Activated B cell treated with CpG ODN at 0.5 μM for 24 hours (primary cell): Measurements from ENCODE around the gene ZNF446. TPM values are rescaled to one million over a fixed set of nuclear protein-coding genes. Genes with fewer than 3 reads are reported as not detected.
A peak's percentile ranks its signal among the peaks of the same experiment; 100 is the strongest.
"Not testable (repeated sequence)": the region's sequence is repeated elsewhere in the genome, so short reads cannot be mapped to it uniquely, and the experiment has no call there.

Experiments
- ATAC-seq: fragments of 200-7000 bp; cut with Tn5 transposase; one replicate; pipeline ENCODE4 v1.10.0; 2021; ENCODE audit warnings: low read depth, mild to moderate bottlenecking, moderate library complexity
- CTCF ChIA-PET: fragments of 350-600 bp; sonication (Branson Sonifier 250); formaldehyde crosslinking; loops from one replicate; lab custom pipeline; 2021; ENCODE audit warnings: antibody characterized with exemption; lab: Charles Lee
- POLR2A ChIA-PET: fragments of 350-600 bp; sonication (Branson Sonifier 250); formaldehyde crosslinking; loops from one replicate; lab custom pipeline; 2021; ENCODE audit warnings: antibody characterized with exemption; lab: Charles Lee
- DNase-seq: peaks from one replicate; pipeline ENCODE4 v3.0.0; 2022
- H3K27ac Mint-ChIP-seq: one replicate; pipeline ENCODE4 v1.8.0; 2020; ENCODE audit warnings: mixed read lengths
- H3K27me3 Mint-ChIP-seq: one replicate; pipeline ENCODE4 v1.8.0; 2021; ENCODE audit warnings: mixed read lengths
- H3K36me3 Mint-ChIP-seq: one replicate; pipeline ENCODE4 v1.8.0; 2021; ENCODE audit warnings: low read depth, mixed read lengths
- H3K4me1 Mint-ChIP-seq: one replicate; pipeline ENCODE4 v1.8.0; 2021; ENCODE audit warnings: mixed read lengths
- H3K4me3 Mint-ChIP-seq: one replicate; pipeline ENCODE4 v1.8.0; 2020; ENCODE audit warnings: mild to moderate bottlenecking, mixed read lengths
- H3K9me3 Mint-ChIP-seq: one replicate; pipeline ENCODE4 v1.8.0; 2020; ENCODE audit warnings: mixed read lengths
- intact Hi-C: fragments of 100-400 bp; cut with micrococcal nuclease; formaldehyde crosslinking; loops from one replicate; pipeline ENCODE4 v1.15.1; 2024
- total RNA-seq: library from RNA; stranded (reverse); gene quantifications from 2 replicates; pipeline ENCODE4 v1.2.3, GENCODE V29; 2022
- TF ChIP-seq, protein P1 (sequence below): fragments of 200-600 bp; IDR thresholded peaks from one replicate; pipeline ENCODE4 v1.8.0; 2022; ENCODE audit warnings: antibody characterized with exemption, mild to moderate bottlenecking

Gene ZNF446
- total RNA-seq, 1 donor from 2014 or later, result 9.6 TPM

DNA sequence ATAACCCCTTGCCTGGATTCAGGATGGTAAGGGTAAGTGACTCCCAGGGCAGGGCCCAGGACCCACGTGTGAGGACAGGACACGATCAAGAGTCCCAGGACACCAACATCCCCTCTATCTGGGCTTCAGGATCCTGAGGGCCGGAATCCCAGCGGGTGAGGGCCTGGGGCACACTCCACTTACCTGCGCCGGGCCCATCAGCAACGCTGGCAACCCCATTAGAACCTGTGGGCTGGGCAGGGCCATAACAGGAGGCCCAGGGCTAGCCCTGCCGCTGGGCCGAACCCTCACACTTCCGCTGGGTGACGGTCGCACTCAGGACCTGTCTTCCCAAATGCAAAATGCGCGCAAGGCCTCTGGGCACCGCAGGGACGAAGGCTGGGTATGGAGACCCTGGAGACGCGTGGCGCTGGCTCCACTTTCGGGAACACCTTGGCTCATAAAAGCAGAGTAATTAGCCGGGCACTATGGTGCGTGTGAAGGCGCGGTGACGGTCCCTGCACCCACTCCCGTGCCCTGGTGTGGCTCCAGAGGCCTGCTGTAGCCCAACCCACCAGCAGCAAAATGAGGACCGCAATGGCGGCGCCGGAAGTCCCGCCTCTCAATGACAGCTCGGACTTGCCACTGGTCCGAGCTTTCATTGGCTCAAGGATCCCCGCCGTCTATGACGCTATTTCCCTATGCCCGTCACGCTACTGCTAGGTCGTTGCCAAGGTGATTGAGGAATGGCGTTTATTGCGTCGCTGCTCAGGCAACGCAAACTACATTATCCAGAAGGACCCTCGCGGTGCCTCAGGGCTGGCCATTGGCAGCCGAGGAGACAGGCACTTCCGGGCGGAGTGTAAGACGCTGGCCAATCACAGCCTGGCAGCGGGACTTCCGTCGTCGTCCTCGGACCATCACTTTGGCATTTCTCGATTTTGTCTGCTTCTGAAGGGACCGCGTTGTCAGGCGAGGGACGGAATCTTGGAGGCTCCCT, 36.3 kb upstream of the ZNF446 start, which contains the start of gene ZNF132:
Gene ZNF132 (minus strand): TSS at position 578 of the 979 bp plus-strand sequence. CDS start 332 bp downstream, at position 246.
- DNase-seq (peak; percentile 88), ATAC-seq (peak; percentile 97)
- TF ChIP-seq, protein P1, sequence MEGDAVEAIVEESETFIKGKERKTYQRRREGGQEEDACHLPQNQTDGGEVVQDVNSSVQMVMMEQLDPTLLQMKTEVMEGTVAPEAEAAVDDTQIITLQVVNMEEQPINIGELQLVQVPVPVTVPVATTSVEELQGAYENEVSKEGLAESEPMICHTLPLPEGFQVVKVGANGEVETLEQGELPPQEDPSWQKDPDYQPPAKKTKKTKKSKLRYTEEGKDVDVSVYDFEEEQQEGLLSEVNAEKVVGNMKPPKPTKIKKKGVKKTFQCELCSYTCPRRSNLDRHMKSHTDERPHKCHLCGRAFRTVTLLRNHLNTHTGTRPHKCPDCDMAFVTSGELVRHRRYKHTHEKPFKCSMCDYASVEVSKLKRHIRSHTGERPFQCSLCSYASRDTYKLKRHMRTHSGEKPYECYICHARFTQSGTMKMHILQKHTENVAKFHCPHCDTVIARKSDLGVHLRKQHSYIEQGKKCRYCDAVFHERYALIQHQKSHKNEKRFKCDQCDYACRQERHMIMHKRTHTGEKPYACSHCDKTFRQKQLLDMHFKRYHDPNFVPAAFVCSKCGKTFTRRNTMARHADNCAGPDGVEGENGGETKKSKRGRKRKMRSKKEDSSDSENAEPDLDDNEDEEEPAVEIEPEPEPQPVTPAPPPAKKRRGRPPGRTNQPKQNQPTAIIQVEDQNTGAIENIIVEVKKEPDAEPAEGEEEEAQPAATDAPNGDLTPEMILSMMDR, result no peak
- intact Hi-C loops, result loop anchor here (1.0 to 2.0 kb wide), 14 partner anchors 11 to 135 kb away; partner anchors contain the start of genes ERVK3-1, MZF1, RPS5 and ZBTB45
- peaks cover 4% of the 10 kb centered on the region for H3K27me3 Mint-ChIP-seq
- H3K4me1 Mint-ChIP-seq, result peaks cover 20% of the 10 kb centered on the region
- H3K4me3 Mint-ChIP-seq, result peak within 1 kb of the TSS; percentile 96
- peak within 1 kb of the TSS; percentile 97 for H3K27ac Mint-ChIP-seq
- peaks cover 42% of the 10 kb centered on the region for H3K9me3 Mint-ChIP-seq
- CTCF ChIA-PET, result interaction anchor here (1.2 kb wide), 1 partner anchor 81 kb away, joined by 4 read pairs; the partner anchor contains the start of gene ZBTB45
- POLR2A ChIA-PET, result interaction anchor here (0.5 to 2.2 kb wide), 24 partner anchors 11 to 694 kb away, joined by 3 to 19 read pairs (median 4); partner anchors contain the start of genes CHMP2A, UBE2M, ZBTB45 and ZNF324B
- H3K36me3 Mint-ChIP-seq, result peaks cover 51% of the 10 kb centered on the region

DNA sequence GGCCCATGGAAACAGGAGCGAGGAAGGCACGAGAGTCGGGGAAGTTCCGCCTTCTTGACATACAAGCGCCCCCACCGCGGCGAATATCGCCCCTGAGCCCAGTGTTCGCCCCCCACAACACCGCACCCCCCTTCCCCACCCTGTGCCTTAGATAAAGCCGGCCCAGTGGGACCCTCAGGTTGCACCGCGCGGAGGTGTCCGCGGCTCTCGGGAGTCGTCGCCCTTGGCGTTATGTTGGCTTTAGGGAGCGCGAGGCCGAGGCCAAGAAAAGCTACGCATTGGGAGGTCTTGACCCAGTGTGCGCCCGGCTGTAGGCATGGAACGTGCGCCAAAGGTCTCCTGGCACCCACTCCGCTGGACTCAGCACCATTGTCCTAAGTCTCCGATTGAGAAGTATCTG, 35.6 kb upstream of the ZNF446 start:
- peak overlapping the region; percentile 97 for H3K27ac Mint-ChIP-seq
- CTCF ChIA-PET, result interaction anchor here (1.2 kb wide), 1 partner anchor 80 kb away, joined by 4 read pairs; the partner anchor contains the start of gene ZBTB45
- DNase-seq, result no peak
- TF ChIP-seq, protein P1, result no peak
- intact Hi-C loops, result loop anchor here (1.0 to 2.0 kb wide), 14 partner anchors 11 to 135 kb away; partner anchors contain the start of genes ERVK3-1, MZF1, RPS5 and ZBTB45
- peak overlapping the region; percentile 96 for H3K4me3 Mint-ChIP-seq
- no peak for ATAC-seq
- POLR2A ChIA-PET, result interaction anchor here (0.6 to 2.2 kb wide), 15 partner anchors 11 to 694 kb away, joined by 3 to 19 read pairs (median 4); partner anchors contain the start of genes UBE2M, ZNF324B, ZNF497 and ZNF584
- H3K4me1 Mint-ChIP-seq, result peaks cover 20% of the 10 kb centered on the region
- H3K9me3 Mint-ChIP-seq, result peaks cover 38% of the 10 kb centered on the region
- peaks cover 44% of the 10 kb centered on the region for H3K36me3 Mint-ChIP-seq
- H3K27me3 Mint-ChIP-seq, result peaks cover 4% of the 10 kb centered on the region

GRCh38 chr19:58442986-58443385, 33.2 kb upstream of the ZNF446 start:
- H3K4me1 Mint-ChIP-seq, result peaks cover 19% of the 10 kb centered on the region
- H3K36me3 Mint-ChIP-seq, result peaks cover 21% of the 10 kb centered on the region
- CTCF ChIA-PET, intact Hi-C loops, H3K27ac Mint-ChIP-seq, H3K4me3 Mint-ChIP-seq, DNase-seq, ATAC-seq: not testable (repeated sequence)
- H3K9me3 Mint-ChIP-seq, result peaks cover 22% of the 10 kb centered on the region
- POLR2A ChIA-PET, result interaction anchor here (0.6 to 1.2 kb wide), 2 partner anchors 34 to 94 kb away, joined by 3 to 4 read pairs; partner anchors contain the start of gene ZNF584
- H3K27me3 Mint-ChIP-seq, result peaks cover 17% of the 10 kb centered on the region

- ATAC-seq, H3K27ac Mint-ChIP-seq, POLR2A ChIA-PET, H3K4me3 Mint-ChIP-seq, DNase-seq, H3K9me3 Mint-ChIP-seq, H3K36me3 Mint-ChIP-seq, CTCF ChIA-PET, intact Hi-C loops: not testable (repeated sequence)
- peaks cover 24% of the 10 kb centered on the region for H3K27me3 Mint-ChIP-seq
- peaks cover 16% of the 10 kb centered on the region for H3K4me1 Mint-ChIP-seq
These were observed 27.3 kb upstream of the ZNF446 start for GRCh38 chr19:58448860-58449259.

GRCh38 chr19:58449980-58450379, 26.2 kb upstream of the ZNF446 start:
- intact Hi-C loops, result loop anchor here (2.0 kb wide), 1 partner anchor 69 kb away; the partner anchor contains the start of gene ZNF837
- H3K36me3 Mint-ChIP-seq, result peaks cover 15% of the 10 kb centered on the region
- DNase-seq, ATAC-seq, H3K4me3 Mint-ChIP-seq, CTCF ChIA-PET, POLR2A ChIA-PET, H3K9me3 Mint-ChIP-seq, H3K27ac Mint-ChIP-seq: not testable (repeated sequence)
- H3K27me3 Mint-ChIP-seq, result peaks cover 19% of the 10 kb centered on the region
- H3K4me1 Mint-ChIP-seq, result peaks cover 16% of the 10 kb centered on the region

DNA sequence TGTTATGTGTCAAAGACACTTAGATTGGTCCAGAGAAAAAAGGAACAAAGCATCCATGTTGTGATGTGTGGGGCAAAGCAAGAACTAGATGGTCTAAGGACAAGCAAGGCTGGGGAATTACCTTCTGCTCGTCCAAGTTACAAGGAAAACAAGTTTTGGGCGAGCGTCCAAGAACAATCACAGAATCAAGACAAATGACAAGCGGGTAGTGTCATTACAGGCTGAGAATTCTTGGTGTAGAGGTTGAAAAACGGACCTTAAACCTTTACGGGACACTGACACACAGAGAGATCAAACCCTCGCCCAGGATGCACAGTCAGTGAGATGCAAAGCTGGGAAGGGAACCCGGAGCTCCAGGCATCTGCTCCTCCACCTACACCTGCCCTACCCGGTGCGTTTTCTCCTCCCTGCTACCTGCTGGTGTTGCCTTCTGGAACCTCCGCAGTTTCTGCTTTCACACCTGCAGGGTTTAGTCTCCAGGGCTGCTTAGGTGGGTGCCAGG, 25.2 kb upstream of the ZNF446 start:
- DNase-seq (no peak), ATAC-seq (no peak)
- Mint-ChIP-seq H3K4me3 (peak overlapping the region; percentile 86), H3K27ac (peak overlapping the region; percentile 79), H3K27me3 (peaks cover 19% of the 10 kb centered on the region), H3K4me1 (peaks cover 16% of the 10 kb centered on the region), H3K36me3 (peaks cover 17% of the 10 kb centered on the region), H3K9me3 (peaks cover 3% of the 10 kb centered on the region)
- intact Hi-C loops, result loop anchor here (1.0 to 2.0 kb wide), 6 partner anchors 11 to 70 kb away; partner anchors contain the start of genes ZNF132, ZNF446, ZNF584 and ZNF837
- TF ChIP-seq, protein P1, result no peak
- CTCF ChIA-PET, result no interaction called here
- POLR2A ChIA-PET, result interaction anchor here (0.6 to 1.6 kb wide), 18 partner anchors 10 to 172 kb away, joined by 3 to 13 read pairs (median 4); partner anchors contain the start of genes CHMP2A, ERVK3-1, TRIM28 and ZBTB45
